GM23338 (cell line): Measurements from ENCODE around the gene LAMB3. TPM values are rescaled to one million over a fixed set of nuclear protein-coding genes. Genes with fewer than 3 reads are reported as not detected.

Experiments used
- ATAC-seq: fragments of 200-7000 bp; cut with Tn5 transposase; 3 replicates; pipeline ENCODE4 v1.9.1; 2020
- DNase-seq: peaks from one replicate; pipeline ENCODE4 v3.0.0-alpha.2; 2015; ENCODE audit warnings: low spot score
- H2AFZ ChIP-seq: fragments of 200-600 bp; sonication (generic); 2 replicates; pipeline ENCODE4 v1.8.0; 2016; ENCODE audit warnings: antibody characterized with exemption, mild to moderate bottlenecking, moderate library complexity
- H3F3A ChIP-seq: fragments of 200-600 bp; sonication (generic); replicated peaks from 2 replicates; pipeline ENCODE4 v1.8.0; 2017; ENCODE audit warnings: antibody characterized with exemption, mixed run types, low read depth
- H3K27ac ChIP-seq: fragments of 200-600 bp; sonication (generic); 2 replicates; pipeline ENCODE4 v1.6.1; 2016; ENCODE audit warnings: low read depth
- H3K27me3 ChIP-seq: fragments of 200-600 bp; sonication (generic); 2 replicates; pipeline ENCODE4 v1.8.0; 2016; ENCODE audit warnings: mild to moderate bottlenecking, mixed run types, moderate library complexity; ENCODE audit not compliant: insufficient read depth
- H3K36me3 ChIP-seq: fragments of 200-600 bp; sonication (generic); 2 replicates; pipeline ENCODE4 v1.8.0; 2016; ENCODE audit warnings: mild to moderate bottlenecking; ENCODE audit not compliant: insufficient read depth
- H3K4me1 ChIP-seq: fragments of 200-600 bp; sonication (generic); 2 replicates; pipeline ENCODE4 v1.8.0; 2016; ENCODE audit warnings: mild to moderate bottlenecking, moderate library complexity; ENCODE audit not compliant: insufficient read depth
- H3K4me2 ChIP-seq: fragments of 200-600 bp; sonication (generic); 2 replicates; pipeline ENCODE4 v1.7.1; 2017; ENCODE audit warnings: mixed run types
- H3K4me3 ChIP-seq: fragments of 200-600 bp; sonication (generic); 2 replicates; pipeline ENCODE4 v1.6.1; 2016; ENCODE audit warnings: mixed run types
- H3K79me2 ChIP-seq: fragments of 200-600 bp; sonication (generic); replicated peaks from 2 replicates; pipeline ENCODE4 v1.8.0; 2017; ENCODE audit warnings: mild to moderate bottlenecking; ENCODE audit not compliant: insufficient read depth
- H3K9me2 ChIP-seq: fragments of 200-600 bp; sonication (generic); 2 replicates; pipeline ENCODE4 v1.8.0; 2017; ENCODE audit not compliant: insufficient read depth
- H4K20me1 ChIP-seq: fragments of 200-600 bp; sonication (generic); replicated peaks from 2 replicates; pipeline ENCODE4 v1.8.0; 2017; ENCODE audit warnings: mild to moderate bottlenecking; ENCODE audit not compliant: insufficient read depth
- H3K27ac Mint-ChIP-seq: 2 replicates; pipeline ENCODE4 v1.8.0; 2020; ENCODE audit warnings: inconsistent platforms, mild to moderate bottlenecking, moderate library complexity, mixed read lengths
- H3K27me3 Mint-ChIP-seq: 3 replicates; pipeline ENCODE4 v1.8.0; 2022; ENCODE audit warnings: low read depth, mild to moderate bottlenecking, moderate library complexity, mixed read lengths, inconsistent platforms; ENCODE audit not compliant: insufficient read depth, poor library complexity
- H3K36me3 Mint-ChIP-seq: 3 replicates; pipeline ENCODE4 v1.8.0; 2021; ENCODE audit warnings: low read depth, mild to moderate bottlenecking, inconsistent platforms, moderate library complexity, mixed read lengths
- H3K4me1 Mint-ChIP-seq: 3 replicates; pipeline ENCODE4 v1.8.0; 2020; ENCODE audit warnings: mild to moderate bottlenecking, inconsistent platforms, mixed read lengths
- H3K4me3 Mint-ChIP-seq: 3 replicates; pipeline ENCODE4 v1.8.0; 2021; ENCODE audit warnings: moderate library complexity, mild to moderate bottlenecking, inconsistent platforms, mixed read lengths
- H3K9me3 Mint-ChIP-seq: 3 replicates; pipeline ENCODE4 v1.8.0; 2020; ENCODE audit warnings: moderate library complexity, mild to moderate bottlenecking, inconsistent platforms, mixed read lengths
- STAT1 ChIP-seq: IDR thresholded peaks from one replicate; pipeline ENCODE4 v1.6.1; 2016; ENCODE audit warnings: antibody characterized with exemption; ENCODE audit not compliant: unreplicated experiment
- polyA plus RNA-seq: library from polyadenylated mRNA; unstranded; fragments of >200 nt; fragmentation: Nextera tagmentation; extraction: Ambion mirVana; gene quantifications from 2 replicates; pipeline ENCODE4 v1.2.1, GENCODE V29; 2016
- total RNA-seq: library from RNA; depleted of rRNA; stranded (reverse); fragments of >200 nt; shearing (Covaris generic); gene quantifications from 2 replicates; pipeline ENCODE4 v1.2.3, GENCODE V29; 2014
- TF ChIP-seq, protein P1 (sequence below): fragments of 250-450 bp; sonication (Bioruptor Pico); IDR thresholded peaks from 2 replicates; pipeline ENCODE4 v1.5.0; 2020; ENCODE audit warnings: mild to moderate bottlenecking, moderate library complexity
- TF ChIP-seq, protein P2 (sequence below), 2 experiments: fragments of 200-600 bp in 1 of 2; sonication (generic) in 1 of 2; conservative IDR thresholded peaks; 2 replicates each; pipeline versions ENCODE4 v1.5.1 to v1.6.1; 2016 to 2017; ENCODE audit warnings: antibody characterized with exemption in 2 of 2, low read depth in 2 of 2, mild to moderate bottlenecking in 2 of 2, moderate library complexity in 1 of 2

LAMB3 gene
- total and polyA plus RNA-seq, 2 experiments from 2014 or later, result 0.05 to 0.52 TPM

DNA sequence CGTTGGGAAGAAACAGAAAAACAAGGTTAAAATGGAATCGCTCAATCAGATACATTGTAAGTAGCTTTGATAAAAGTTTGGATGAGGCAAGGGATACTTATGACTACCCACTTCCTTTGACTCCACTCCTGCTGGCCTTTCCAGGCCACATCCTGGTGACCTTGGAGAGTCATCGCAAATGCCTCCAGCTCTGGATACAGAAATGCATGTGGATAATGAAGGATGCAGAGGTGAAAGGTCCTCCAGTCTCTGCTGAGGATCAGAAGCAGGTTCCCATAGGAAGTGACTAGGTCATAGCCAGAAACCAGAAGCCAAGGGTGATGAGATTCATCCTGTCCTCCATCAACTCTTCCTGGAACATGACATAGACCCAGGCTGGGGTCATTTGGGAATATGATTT lies 74.9 kb downstream of the LAMB3 start (continued):
- TF ChIP-seq, protein P1, sequence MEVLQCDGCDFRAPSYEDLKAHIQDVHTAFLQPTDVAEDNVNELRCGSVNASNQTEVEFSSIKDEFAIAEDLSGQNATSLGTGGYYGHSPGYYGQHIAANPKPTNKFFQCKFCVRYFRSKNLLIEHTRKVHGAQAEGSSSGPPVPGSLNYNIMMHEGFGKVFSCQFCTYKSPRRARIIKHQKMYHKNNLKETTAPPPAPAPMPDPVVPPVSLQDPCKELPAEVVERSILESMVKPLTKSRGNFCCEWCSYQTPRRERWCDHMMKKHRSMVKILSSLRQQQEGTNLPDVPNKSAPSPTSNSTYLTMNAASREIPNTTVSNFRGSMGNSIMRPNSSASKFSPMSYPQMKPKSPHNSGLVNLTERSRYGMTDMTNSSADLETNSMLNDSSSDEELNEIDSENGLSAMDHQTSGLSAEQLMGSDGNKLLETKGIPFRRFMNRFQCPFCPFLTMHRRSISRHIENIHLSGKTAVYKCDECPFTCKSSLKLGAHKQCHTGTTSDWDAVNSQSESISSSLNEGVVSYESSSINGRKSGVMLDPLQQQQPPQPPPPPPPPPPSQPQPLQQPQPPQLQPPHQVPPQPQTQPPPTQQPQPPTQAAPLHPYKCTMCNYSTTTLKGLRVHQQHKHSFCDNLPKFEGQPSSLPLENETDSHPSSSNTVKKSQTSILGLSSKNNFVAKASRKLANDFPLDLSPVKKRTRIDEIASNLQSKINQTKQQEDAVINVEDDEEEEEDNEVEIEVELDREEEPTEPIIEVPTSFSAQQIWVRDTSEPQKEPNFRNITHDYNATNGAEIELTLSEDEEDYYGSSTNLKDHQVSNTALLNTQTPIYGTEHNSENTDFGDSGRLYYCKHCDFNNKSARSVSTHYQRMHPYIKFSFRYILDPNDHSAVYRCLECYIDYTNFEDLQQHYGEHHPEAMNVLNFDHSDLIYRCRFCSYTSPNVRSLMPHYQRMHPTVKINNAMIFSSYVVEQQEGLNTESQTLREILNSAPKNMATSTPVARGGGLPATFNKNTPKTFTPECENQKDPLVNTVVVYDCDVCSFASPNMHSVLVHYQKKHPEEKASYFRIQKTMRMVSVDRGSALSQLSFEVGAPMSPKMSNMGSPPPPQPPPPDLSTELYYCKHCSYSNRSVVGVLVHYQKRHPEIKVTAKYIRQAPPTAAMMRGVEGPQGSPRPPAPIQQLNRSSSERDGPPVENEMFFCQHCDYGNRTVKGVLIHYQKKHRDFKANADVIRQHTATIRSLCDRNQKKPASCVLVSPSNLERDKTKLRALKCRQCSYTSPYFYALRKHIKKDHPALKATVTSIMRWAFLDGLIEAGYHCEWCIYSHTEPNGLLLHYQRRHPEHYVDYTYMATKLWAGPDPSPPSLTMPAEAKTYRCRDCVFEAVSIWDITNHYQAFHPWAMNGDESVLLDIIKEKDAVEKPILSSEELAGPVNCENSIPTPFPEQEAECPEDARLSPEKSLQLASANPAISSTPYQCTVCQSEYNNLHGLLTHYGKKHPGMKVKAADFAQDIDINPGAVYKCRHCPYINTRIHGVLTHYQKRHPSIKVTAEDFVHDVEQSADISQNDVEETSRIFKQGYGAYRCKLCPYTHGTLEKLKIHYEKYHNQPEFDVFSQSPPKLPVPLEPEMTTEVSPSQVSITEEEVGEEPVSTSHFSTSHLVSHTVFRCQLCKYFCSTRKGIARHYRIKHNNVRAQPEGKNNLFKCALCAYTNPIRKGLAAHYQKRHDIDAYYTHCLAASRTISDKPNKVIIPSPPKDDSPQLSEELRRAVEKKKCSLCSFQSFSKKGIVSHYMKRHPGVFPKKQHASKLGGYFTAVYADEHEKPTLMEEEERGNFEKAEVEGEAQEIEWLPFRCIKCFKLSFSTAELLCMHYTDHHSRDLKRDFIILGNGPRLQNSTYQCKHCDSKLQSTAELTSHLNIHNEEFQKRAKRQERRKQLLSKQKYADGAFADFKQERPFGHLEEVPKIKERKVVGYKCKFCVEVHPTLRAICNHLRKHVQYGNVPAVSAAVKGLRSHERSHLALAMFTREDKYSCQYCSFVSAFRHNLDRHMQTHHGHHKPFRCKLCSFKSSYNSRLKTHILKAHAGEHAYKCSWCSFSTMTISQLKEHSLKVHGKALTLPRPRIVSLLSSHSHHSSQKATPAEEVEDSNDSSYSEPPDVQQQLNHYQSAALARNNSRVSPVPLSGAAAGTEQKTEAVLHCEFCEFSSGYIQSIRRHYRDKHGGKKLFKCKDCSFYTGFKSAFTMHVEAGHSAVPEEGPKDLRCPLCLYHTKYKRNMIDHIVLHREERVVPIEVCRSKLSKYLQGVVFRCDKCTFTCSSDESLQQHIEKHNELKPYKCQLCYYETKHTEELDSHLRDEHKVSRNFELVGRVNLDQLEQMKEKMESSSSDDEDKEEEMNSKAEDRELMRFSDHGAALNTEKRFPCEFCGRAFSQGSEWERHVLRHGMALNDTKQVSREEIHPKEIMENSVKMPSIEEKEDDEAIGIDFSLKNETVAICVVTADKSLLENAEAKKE (CRISPR knock-in tag), result no peak

DNA sequence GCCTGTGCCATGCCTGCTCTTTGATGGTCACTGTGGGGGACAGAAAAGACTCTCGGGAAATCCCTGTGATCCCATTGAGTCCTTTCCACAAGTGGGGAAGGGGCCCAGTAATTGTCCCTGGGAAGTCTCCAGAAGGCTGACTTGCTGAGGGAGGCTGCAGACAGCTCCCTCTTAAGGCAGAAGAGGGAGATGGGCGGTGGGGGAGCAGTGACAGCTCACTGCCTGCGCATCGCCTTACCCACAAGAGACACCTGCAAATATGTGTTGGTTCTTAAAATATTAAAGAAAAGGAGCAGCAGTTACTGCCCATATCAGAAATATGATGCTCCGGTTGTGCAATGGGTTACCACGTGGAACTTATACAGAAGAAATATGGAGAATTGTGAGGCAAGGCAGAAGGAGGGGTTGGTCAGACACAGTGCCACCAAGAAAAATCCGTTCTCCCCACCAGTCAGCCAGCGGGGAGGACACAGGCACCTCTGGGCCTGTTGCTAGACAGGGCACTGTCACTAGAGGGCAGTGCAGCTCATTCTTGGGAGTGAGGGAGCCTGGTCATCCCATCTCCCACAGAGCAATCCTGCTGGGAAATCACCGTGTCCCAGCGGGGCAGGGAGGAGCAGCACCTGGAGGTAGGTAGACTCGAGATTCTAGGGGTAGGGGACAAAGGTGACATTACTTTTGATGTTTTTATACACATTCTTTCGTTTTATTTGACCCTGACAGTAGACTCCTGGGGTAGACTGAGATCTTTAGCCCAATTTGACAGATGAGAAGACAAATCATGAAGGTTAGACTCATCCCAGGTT lies 75.6 kb downstream of the LAMB3 start:
- Histone ChIP-seq H3K79me2 (no peaks in the 10 kb centered on the region), H3K27me3 (no peaks in the 10 kb centered on the region), H3K4me2 (no peak overlapping the region), H3K4me3 (no peak overlapping the region), H3K36me3 (no peaks in the 10 kb centered on the region), H4K20me1 (no peaks in the 10 kb centered on the region), H2AFZ (no peak overlapping the region), H3K4me1 (no peaks in the 10 kb centered on the region), H3K27ac (no peak overlapping the region), H3K9me2 (no peaks in the 10 kb centered on the region), H3F3A (no peaks in the 10 kb centered on the region)
- TF ChIP-seq, protein P2, sequence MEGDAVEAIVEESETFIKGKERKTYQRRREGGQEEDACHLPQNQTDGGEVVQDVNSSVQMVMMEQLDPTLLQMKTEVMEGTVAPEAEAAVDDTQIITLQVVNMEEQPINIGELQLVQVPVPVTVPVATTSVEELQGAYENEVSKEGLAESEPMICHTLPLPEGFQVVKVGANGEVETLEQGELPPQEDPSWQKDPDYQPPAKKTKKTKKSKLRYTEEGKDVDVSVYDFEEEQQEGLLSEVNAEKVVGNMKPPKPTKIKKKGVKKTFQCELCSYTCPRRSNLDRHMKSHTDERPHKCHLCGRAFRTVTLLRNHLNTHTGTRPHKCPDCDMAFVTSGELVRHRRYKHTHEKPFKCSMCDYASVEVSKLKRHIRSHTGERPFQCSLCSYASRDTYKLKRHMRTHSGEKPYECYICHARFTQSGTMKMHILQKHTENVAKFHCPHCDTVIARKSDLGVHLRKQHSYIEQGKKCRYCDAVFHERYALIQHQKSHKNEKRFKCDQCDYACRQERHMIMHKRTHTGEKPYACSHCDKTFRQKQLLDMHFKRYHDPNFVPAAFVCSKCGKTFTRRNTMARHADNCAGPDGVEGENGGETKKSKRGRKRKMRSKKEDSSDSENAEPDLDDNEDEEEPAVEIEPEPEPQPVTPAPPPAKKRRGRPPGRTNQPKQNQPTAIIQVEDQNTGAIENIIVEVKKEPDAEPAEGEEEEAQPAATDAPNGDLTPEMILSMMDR (conservative IDR thresholded peaks at IDR 0.05; ENCODE audit: low read depth in 2 of 2), result peak; percentile 77 to 99
- TF ChIP-seq STAT1, result no peak
- DNase-seq (peak; percentile 88), ATAC-seq (peak; percentile 99)
- peaks cover 6% of the 10 kb centered on the region; the same call in 2 of the 3 replicates for H3K4me1 Mint-ChIP-seq
- H3K36me3 Mint-ChIP-seq, result no peaks in the 10 kb centered on the region
- H3K9me3 Mint-ChIP-seq, result no peaks in the 10 kb centered on the region
- H3K4me3 Mint-ChIP-seq, result no peak overlapping the region
- H3K27ac Mint-ChIP-seq, result no peak overlapping the region
- H3K27me3 Mint-ChIP-seq, result peaks cover 2% of the 10 kb centered on the region
